NT2/D1 (cell line): Measurements from ENCODE around the gene AGRN.
"Not testable (repeated sequence)": the region's sequence is repeated elsewhere in the genome, so short reads cannot be mapped to it uniquely, and the experiment has no call there.

Source experiments
- DNase-seq: peaks from one replicate; pipeline ENCODE4 v3.0.0-alpha.2; 2011; ENCODE audit warnings: low read depth, low spot score
- H3K27me3 ChIP-seq: 2 replicates; pipeline ENCODE4 v1.6.0; 2011; ENCODE audit warnings: mild to moderate bottlenecking; ENCODE audit not compliant: insufficient read length, insufficient read depth
- H3K36me3 ChIP-seq: 2 replicates; pipeline ENCODE4 v1.6.1; 2011; ENCODE audit warnings: mild to moderate bottlenecking, low read length, mixed read lengths; ENCODE audit not compliant: insufficient read depth, insufficient read length
- H3K4me1 ChIP-seq: 2 replicates; pipeline ENCODE4 v1.5.1; 2011; ENCODE audit not compliant: insufficient read depth, insufficient read length
- H3K4me3 ChIP-seq: 2 replicates; pipeline ENCODE4 v1.5.1; 2011; ENCODE audit warnings: low read depth; ENCODE audit not compliant: insufficient read length
- H3K9ac ChIP-seq: 2 replicates; pipeline ENCODE4 v1.6.0; 2011; ENCODE audit warnings: low read depth; ENCODE audit not compliant: insufficient read length
- H3K9me3 ChIP-seq: 2 replicates; pipeline ENCODE4 v1.5.1; 2011; ENCODE audit warnings: mild to moderate bottlenecking, low read length; ENCODE audit not compliant: insufficient read depth
- SUZ12 ChIP-seq: IDR thresholded peaks from 2 replicates; pipeline ENCODE4 v1.6.1; 2011; ENCODE audit not compliant: insufficient read length, insufficient read depth; ENCODE audit errors: extremely low read depth
- YY1 ChIP-seq: IDR thresholded peaks from 2 replicates; pipeline ENCODE4 v1.6.1; 2011; ENCODE audit not compliant: insufficient read length, insufficient read depth
- ZNF274 ChIP-seq: IDR thresholded peaks from 2 replicates; pipeline ENCODE4 v1.6.1; 2011; ENCODE audit warnings: mild to moderate bottlenecking, low read depth, low read length

The AGRN gene

DNA sequence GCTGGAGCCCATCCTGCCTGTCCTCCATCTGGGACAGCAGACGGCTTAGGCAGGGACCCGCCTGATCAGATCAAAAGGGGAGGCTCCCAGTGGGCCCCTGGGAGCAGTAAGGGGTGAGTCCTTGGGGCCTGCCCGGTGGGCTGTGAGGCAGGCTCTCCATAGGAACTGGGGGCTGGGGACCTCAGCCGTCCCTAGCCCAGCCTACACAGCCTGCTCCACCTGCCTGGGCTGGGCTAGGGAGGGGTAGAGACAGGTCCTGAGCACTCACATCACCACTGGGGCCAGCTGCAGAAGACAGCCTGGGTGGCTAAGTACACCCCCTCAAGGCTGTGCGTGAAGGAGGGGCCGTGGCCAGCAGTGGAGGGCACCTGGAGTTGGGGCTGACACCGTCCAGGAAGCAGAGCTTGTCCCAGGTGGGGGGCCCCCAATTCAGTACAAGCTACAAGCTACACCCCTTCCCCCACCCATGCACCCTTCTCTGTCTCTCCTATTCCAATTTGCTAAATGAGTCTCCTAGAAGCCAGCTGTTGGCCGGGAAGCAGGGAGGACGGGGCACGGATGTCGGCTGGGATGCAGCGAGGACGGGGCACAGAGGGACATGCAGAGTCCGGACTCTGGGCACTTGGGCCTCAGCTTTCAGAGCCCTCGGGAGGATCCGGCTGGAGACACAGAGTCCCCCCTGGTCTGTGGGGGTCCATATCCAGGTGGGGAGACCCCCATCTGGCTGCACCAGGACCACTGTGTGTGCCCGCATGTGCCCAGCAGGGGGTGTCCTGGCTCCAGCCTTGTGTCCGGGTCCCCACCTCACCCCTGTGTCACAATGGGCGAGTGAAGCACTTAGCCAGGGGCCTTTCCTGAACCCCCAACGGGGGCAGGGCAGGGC is 4.9 kb upstream of the AGRN start:
- Histone ChIP-seq H3K4me1 (peaks cover 6% of the 10 kb centered on the region), H3K4me3 (no peak overlapping the region), H3K36me3 (peaks cover 4% of the 10 kb centered on the region), H3K27me3 (no peaks in the 10 kb centered on the region), H3K9me3 (no peaks in the 10 kb centered on the region; the same call in 1 of the 2 replicates), H3K9ac (peak overlapping the region; percentile 32)
- DNase-seq: no peak
- TF ChIP-seq SUZ12 (no peak), YY1 (no peak)

DNA sequence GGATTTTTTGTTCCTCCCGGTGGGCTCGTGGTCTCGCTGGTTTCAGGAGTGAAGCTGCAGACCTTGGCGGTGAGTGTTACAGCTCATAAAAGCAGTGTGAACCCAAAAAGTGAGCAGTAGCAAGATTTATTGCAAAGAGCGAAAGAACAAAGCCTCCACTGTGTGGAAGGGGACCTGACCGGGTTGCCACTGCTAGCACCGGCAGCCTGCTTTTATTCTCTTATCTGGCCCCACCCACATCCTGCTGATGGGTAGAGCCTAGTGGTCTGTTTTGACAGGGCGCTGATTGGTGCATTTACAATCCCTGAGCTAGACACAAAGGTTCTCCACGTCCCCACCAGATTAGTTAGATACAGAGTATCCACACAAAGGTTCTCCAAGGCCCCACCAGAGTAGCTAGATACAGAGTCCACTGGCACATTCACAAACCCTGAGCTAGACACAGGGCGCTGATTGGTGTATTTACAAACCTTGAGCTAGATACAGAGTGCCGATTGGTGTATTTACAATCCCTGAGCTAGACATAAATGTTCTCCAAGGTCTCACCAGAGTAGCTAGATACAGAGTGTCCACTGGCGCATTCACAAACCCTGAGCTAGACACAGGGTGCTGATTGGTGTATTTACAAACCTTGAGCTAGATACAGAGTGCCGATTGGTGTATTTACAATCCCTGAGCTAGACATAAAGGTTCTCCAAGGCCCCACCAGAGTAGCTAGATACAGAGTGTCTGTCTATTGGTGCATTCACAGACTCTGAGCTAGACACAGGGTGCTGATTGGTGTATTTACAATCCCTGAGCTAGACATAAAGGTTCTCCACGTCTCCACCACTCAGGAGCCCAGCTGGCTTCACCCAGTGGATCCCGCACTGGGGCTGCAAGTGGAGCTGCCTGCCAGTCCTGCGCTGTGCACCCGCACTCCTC is 2.3 kb upstream of the AGRN start:
- H3K4me3 ChIP-seq, H3K36me3 ChIP-seq, H3K27me3 ChIP-seq, H3K9me3 ChIP-seq, H3K9ac ChIP-seq, DNase-seq: not testable (repeated sequence)
- H3K4me1 ChIP-seq: peaks cover 12% of the 10 kb centered on the region

DNA sequence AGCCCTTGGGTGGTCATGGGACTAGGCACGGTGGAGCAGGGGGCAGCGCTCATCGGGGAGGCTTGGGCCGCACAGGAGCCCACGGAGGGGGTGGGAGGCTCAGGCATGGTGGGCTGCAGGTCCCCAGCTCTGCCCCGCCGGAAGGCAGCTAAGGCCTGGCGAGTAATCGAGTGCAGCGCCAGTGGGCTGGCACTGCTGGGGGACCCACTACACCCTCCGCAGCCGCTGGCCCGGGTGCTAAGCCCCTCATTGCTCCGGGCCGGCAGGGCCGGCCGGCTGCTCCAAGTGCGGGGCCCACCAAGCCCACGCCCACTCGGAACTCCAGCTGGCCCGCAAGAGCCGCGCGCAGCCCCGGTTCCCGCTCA is 1.6 kb upstream of the AGRN start:
- Histone ChIP-seq H3K36me3 (peaks cover 16% of the 10 kb centered on the region), H3K4me1 (peaks cover 17% of the 10 kb centered on the region)
- not testable (repeated sequence) for H3K4me3 ChIP-seq, H3K27me3 ChIP-seq, H3K9ac ChIP-seq, H3K9me3 ChIP-seq, DNase-seq

DNA sequence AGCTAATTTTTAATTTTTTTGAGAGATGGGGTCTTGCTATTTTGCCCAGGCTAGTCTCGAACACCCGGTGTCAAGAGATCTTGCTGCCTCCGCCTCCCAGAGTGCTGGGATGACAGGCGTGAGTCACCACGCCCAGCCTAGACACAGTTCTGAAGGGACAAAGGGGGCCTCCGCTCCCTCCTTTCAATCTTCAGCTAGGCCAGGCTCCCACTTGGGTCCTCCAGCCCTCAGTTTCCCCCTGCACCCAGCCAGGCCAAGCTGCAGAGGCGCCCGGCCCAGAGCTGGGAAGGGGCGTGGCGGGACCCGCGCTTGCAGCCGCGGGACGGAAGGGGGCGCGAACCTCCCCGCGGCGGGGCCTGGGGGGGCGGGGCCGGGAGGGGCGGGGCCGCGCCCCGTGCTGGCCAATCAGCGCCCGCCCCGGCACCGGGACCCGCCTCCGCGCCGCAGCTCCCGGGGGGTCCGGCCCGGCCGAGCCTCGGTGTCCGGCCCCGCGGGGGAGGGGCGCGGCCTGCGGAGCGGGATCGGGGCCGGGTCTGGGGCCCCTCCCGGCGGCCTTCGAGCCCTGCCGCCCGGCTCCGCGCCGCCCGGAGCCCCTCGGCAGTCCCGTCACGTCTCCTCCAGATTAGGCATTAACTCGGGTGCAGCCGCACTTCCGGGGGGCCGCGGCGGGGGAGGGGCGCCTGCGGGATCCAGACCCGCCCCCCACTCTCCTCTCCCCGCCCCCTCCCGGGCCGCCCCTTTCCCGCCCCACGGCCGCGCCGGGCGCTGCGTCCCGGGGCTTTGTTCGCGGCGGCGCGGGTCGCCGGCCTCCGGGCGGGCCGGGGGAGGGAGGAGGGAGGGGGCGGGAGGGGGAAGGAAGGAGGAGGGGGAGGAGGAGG is 559 bp upstream of the AGRN start:
- no peak overlapping the region for H3K4me3 ChIP-seq
- no peaks in the 10 kb centered on the region for H3K27me3 ChIP-seq
- TF ChIP-seq ZNF274 (no peak), YY1 (no peak), SUZ12 (no peak)
- H3K9me3 ChIP-seq: no peaks in the 10 kb centered on the region
- H3K4me1 ChIP-seq: peaks cover 17% of the 10 kb centered on the region
- H3K36me3 ChIP-seq: peaks cover 25% of the 10 kb centered on the region
- DNase-seq: peak; percentile 63
- no peak overlapping the region for H3K9ac ChIP-seq

DNA sequence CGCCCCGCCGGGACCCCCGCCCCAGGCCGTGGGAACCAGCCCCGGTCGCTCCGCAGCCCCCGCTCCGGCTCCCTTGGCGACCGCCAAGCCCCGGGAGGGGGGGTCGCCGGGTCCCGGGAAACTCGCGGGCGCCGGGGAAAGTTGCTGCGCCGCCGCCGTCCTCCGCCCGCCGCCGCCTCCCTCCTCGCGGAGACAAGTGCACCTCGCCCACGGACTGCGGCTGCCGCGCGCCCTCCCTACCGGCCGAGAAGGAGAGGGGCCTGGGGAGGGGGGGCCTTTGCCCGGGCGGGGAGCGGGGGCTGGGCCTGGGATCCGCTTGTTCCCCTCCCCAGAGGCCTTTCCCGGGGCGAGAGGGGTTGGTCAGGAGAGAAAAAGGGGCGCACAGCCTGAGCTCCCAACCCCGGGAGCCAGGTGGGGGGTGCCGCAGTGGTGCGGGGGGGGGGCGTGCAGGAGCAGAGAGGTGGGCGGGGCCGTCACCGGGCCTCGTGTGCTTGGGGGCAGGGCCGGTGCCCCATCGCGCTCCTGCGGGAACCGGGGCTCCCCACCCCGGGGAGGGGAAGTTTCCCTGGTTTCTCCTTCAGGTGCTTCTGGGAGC is 592 bp downstream of the AGRN start:
- Histone ChIP-seq H3K27me3 (no peaks in the 10 kb centered on the region), H3K9ac (peak overlapping the region; percentile 93), H3K4me1 (peaks cover 23% of the 10 kb centered on the region), H3K36me3 (peaks cover 30% of the 10 kb centered on the region), H3K9me3 (no peaks in the 10 kb centered on the region), H3K4me3 (peak overlapping the region; percentile 76)
- no peak for DNase-seq
- no peak for TF ChIP-seq SUZ12
- TF ChIP-seq YY1: no peak

DNA sequence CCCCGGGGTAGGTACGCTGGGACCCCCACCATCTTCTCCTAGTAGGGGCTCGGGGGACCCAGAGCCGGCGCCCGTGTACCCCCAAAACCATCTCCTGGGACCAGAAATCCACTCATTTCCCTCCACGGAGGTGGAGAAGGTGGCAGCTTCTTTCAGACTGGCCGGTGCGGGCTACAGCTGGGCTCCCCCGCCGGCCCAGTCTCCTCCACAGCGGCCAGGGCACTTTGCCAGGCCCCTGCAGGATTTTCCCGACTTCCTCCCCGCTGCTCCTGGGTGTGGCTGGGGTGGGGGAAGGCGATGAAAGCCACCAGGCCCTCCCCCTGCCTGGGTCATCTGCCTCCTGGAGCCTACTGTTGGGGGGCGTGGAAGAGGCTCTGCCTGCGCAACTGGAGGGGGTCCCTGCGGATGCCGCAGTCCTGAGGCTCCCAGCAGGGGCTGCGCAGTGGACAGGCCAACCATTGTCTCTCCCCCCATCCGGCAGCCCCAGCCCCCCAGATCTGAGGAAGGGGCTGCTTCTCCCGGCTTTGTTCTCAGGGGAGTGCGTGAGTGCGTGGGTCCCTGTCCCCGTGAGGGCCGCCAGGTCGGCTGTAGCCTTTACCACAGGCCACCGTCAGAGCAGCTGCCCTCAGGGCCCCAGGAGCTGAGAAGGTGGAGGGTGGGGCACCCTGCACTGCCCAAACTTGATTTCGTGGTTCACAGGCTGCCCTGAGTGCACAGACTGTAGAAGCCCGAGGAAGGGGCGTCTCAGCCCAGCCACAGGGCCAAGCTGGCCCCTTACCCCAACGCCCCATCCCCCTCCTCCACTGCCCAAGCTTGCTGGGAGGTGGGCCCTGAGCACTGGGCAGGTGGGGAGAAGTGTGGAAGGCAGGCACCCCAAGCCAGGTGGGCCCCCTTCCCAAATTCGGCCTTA is 1.3 kb downstream of the AGRN start:
- H3K4me3 ChIP-seq: peak overlapping the region; percentile 76
- peaks cover 25% of the 10 kb centered on the region for H3K4me1 ChIP-seq
- DNase-seq: no peak
- peaks cover 36% of the 10 kb centered on the region for H3K36me3 ChIP-seq
- H3K9me3 ChIP-seq: no peaks in the 10 kb centered on the region
- no peaks in the 10 kb centered on the region for H3K27me3 ChIP-seq
- peak overlapping the region; percentile 88 for H3K9ac ChIP-seq
- no peak for TF ChIP-seq ZNF274
- TF ChIP-seq YY1: no peak
- TF ChIP-seq SUZ12: no peak
